ENCODE measurements around the gene CREB3L2. TPM values are rescaled to one million over a fixed set of nuclear protein-coding genes. Genes with fewer than 3 reads are reported as not detected.

CREB3L2 gene
- total and polyA plus RNA-seq, 2 of the 4 experiments (the other 2 are of a cell fraction), result 42.3 to 57.9 TPM

DNA sequence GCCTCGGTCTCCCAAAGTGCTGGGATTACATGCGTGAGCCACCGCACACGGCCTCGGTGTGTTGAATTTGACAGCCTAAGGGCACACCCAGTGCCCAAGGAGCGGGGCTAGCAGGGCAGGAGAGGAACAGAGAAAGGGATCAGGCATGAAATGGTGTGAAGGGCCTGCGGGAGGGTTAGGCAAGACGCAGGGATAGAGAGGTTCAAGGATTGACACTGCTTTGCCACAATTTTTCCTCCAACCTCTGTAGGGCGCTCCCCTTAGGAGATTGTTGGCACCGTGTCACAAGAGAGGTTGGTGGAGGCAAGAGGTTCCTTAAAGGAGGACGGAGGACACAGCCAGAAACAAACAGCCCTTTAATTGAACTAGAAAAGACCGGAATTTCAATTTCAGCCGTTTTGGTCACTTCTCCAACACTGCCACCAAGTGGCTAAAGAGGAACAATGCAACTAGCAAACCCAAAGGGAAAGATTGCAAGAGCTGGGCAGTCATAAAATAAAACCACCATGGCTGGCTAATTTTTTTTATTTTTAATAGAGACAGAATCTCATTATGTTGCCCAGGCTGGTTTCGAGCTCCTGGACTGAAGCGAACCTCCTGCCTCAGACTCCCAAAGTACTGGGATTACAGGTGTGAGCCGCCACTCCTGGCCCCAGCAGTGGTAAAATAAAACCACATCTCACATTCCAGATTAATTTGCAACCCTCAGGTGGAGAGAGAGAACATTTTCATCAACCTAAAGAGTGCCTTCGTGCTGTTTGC lies 6.9 kb upstream of the CREB3L2 start:
- peak overlapping the region; percentile 80; the same call in 1 of the 2 replicates for H2AK5ac ChIP-seq (ENCODE audit: low read depth, low read length)
- peak overlapping the region; percentile 75; the same call in 1 of the 2 replicates for H2BK20ac ChIP-seq (ENCODE audit: low read depth, low read length)
- no peaks in the 10 kb centered on the region for H3K36me3 ChIP-seq (ENCODE audit: control insufficient read depth, insufficient read depth, low read length)
- H2AFZ ChIP-seq (replicated peaks; ENCODE audit: low read length, poor library complexity), result peak overlapping the region; percentile 94
- no peak overlapping the region for H2AK9ac ChIP-seq (replicated peaks; ENCODE audit: low read depth, low read length, poor library complexity)
- no TSS peak for BruUV-seq (replicated peaks)
- H2BK120ac ChIP-seq (ENCODE audit: low read depth, low read length), result peak overlapping the region; percentile 86
- DNase-seq, result peak; percentile 68
- WGBS, 2 experiments (ENCODE audit: extremely low coverage in 2 of 2, insufficient read length in 1 of 2), result 75% methylated on average over 4 of the region's 17 CpGs; no CpG with 5 or more reads in 1 of the 2 experiments
- ChIA-PET CTCF (interaction anchor here (0.7 to 1.5 kb wide), 7 partner anchors 9 to 353 kb away, joined by 3 to 6 read pairs (median 4); no protein-coding TSS in a partner anchor), POLR2A (ENCODE audit: unreplicated experiment) (no interaction called here)
- H3K56ac ChIP-seq (ENCODE audit: extremely low read depth, insufficient read depth, low read length), result no peak overlapping the region
- peak overlapping the region; percentile 18 for H2BK5ac ChIP-seq (ENCODE audit: low read depth, low read length, poor library complexity, severe bottlenecking)
- peak; percentile 87 for ATAC-seq (ENCODE audit: low read depth)
- no peak overlapping the region for H3K23ac ChIP-seq (ENCODE audit: low read depth, low read length)
- H3K9me1 ChIP-seq (ENCODE audit: insufficient read depth, low read length), result peaks cover 6% of the 10 kb centered on the region; the same call in 1 of the 2 replicates
- no peak overlapping the region; the same call in 1 of the 2 replicates for H3K14ac ChIP-seq (replicated peaks; ENCODE audit: low read depth, low read length)
- dilution Hi-C loops (cut with HindIII; ENCODE audit: low sequenced_read_pairs, unreplicated experiment), result loop anchor here (25.0 kb wide), 1 partner anchor 396 kb away; no protein-coding TSS in a partner anchor
- intact Hi-C loops (cut with micrococcal nuclease), result loop anchor here (1.0 to 2.0 kb wide), 5 partner anchors 105 to 730 kb away; no protein-coding TSS in a partner anchor
- H3K27ac ChIP-seq (ENCODE audit: insufficient read depth, low read length), result no peak overlapping the region; the same call in 1 of the 2 replicates
- peak overlapping the region in 1 of 2 experiments; percentile 77; a peak in 2 of 4 replicates for H4K8ac ChIP-seq (ENCODE audit: low read depth in 2 of 2, low read length in 2 of 2)
- H3K4me2 ChIP-seq (ENCODE audit: low read depth, low read length), result peak overlapping the region; percentile 64; the same call in 1 of the 2 replicates
- peaks cover 5% of the 10 kb centered on the region; the same call in 1 of the 2 replicates for H3K4me1 ChIP-seq (ENCODE audit: control insufficient read depth, insufficient read depth, low read length)
- H4K5ac ChIP-seq (ENCODE audit: low read depth, low read length), result peak overlapping the region; percentile 75; the same call in 1 of the 2 replicates
- H3K9ac ChIP-seq (ENCODE audit: low read depth, low read length), result no peak overlapping the region; the same call in 1 of the 2 replicates
- peak overlapping the region; percentile 80; the same call in 1 of the 2 replicates for H3K18ac ChIP-seq (ENCODE audit: low read depth, low read length)
- H3K27me3 ChIP-seq (ENCODE audit: control insufficient read depth, insufficient read depth, low read length), result peaks cover 5% of the 10 kb centered on the region; the same call in 1 of the 2 replicates
- H3K4me3 ChIP-seq (ENCODE audit: insufficient read depth, low read depth, low read length), result no peak overlapping the region
- H3K9me3 ChIP-seq (ENCODE audit: control insufficient read depth, insufficient read depth, low read length), result no peaks in the 10 kb centered on the region
- H3K79me1 ChIP-seq (ENCODE audit: low read depth in 1 of 2, low read length in 2 of 2), result peaks cover 0 to 5% of the 10 kb centered on the region in 2 experiments; a peak in 1 of 4 replicates
- H2BK15ac ChIP-seq (ENCODE audit: low read depth, low read length), result peak overlapping the region; percentile 69; the same call in 1 of the 3 replicates
- peak overlapping the region; percentile 71 for H4K91ac ChIP-seq (ENCODE audit: insufficient read depth, low read depth, low read length)
- no peaks in the 10 kb centered on the region for H4K20me1 ChIP-seq (ENCODE audit: insufficient read depth, low read length)
- H3K4ac ChIP-seq (ENCODE audit: low read depth, low read length), result peak overlapping the region; percentile 63
- in situ Hi-C loops (cut with MboI; ENCODE audit: low sequenced_read_pairs), result loop anchor here (10.0 kb wide), 1 partner anchor 354 kb away; no protein-coding TSS in a partner anchor
- TF ChIP-seq MXI1 (IDR thresholded peaks at IDR 0.05; ENCODE audit: borderline replicate concordance, low read depth, low read length) (no peak), SMC3 (IDR thresholded peaks at IDR 0.05; ENCODE audit: low read depth, low read length) (peak; percentile 88), RCOR1 (IDR thresholded peaks at IDR 0.05; ENCODE audit: insufficient replicate concordance, low read length) (no peak), CEBPB (IDR thresholded peaks at IDR 0.05; ENCODE audit: low read depth, low read length) (peak; percentile 40; the same call in 1 of the 2 replicates), NFE2L2 (IDR thresholded peaks at IDR 0.05; ENCODE audit: low read depth, low read length) (no peak), RAD21 (IDR thresholded peaks at IDR 0.05; ENCODE audit: low read length) (peak; percentile 90), BHLHE40 (IDR thresholded peaks at IDR 0.05; ENCODE audit: low read depth, low read length) (no peak), MAZ (IDR thresholded peaks at IDR 0.05; ENCODE audit: borderline replicate concordance, low read depth, low read length) (no peak), MAFK (IDR thresholded peaks at IDR 0.05; ENCODE audit: low read depth, low read length) (no peak), CHD1 (IDR thresholded peaks at IDR 0.05; ENCODE audit: low read depth, low read length) (no peak), RFX5 (IDR thresholded peaks at IDR 0.05; ENCODE audit: low read depth, low read length) (no peak), POLR2A (IDR thresholded peaks at IDR 0.05; ENCODE audit: low read depth, low read length) (no peak), FOS (IDR thresholded peaks at IDR 0.05; ENCODE audit: low read depth, low read length) (no peak)
- TF ChIP-seq, protein P1, sequence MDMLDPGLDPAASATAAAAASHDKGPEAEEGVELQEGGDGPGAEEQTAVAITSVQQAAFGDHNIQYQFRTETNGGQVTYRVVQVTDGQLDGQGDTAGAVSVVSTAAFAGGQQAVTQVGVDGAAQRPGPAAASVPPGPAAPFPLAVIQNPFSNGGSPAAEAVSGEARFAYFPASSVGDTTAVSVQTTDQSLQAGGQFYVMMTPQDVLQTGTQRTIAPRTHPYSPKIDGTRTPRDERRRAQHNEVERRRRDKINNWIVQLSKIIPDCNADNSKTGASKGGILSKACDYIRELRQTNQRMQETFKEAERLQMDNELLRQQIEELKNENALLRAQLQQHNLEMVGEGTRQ (IDR thresholded peaks at IDR 0.05; ENCODE audit: low read depth, low read length), result no peak
- TF ChIP-seq, protein P2, sequence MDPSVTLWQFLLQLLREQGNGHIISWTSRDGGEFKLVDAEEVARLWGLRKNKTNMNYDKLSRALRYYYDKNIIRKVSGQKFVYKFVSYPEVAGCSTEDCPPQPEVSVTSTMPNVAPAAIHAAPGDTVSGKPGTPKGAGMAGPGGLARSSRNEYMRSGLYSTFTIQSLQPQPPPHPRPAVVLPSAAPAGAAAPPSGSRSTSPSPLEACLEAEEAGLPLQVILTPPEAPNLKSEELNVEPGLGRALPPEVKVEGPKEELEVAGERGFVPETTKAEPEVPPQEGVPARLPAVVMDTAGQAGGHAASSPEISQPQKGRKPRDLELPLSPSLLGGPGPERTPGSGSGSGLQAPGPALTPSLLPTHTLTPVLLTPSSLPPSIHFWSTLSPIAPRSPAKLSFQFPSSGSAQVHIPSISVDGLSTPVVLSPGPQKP (IDR thresholded peaks at IDR 0.05; ENCODE audit: borderline replicate concordance, low read depth, low read length), result no peak
